ENCODE measurements around the gene ZNF536. TPM values are rescaled to one million over a fixed set of nuclear protein-coding genes. Genes with fewer than 3 reads are reported as not detected.

Gene ZNF536
- total and polyA plus RNA-seq, 9 of the 15 experiments (the other 6 are each of a cell fraction or from before 2014, with no cell fraction given): not detected

- DNase-seq (ENCODE audit: extremely low read depth in 1 of 4, low spot score in 3 of 4) (no peak), FAIRE-seq (no peak), ATAC-seq (no peak)
- ChIA-PET POLR2A (interaction anchor here (0.5 kb wide), 1 partner anchor 26 kb away, joined by 4 read pairs; no protein-coding TSS in a partner anchor), CTCF (ENCODE audit: low intra/inter-chr PET ratio) (no interaction called here)
- Histone ChIP-seq H3K9me1 (ENCODE audit: control insufficient read depth, insufficient read depth, low read length) (no peaks in the 10 kb centered on the region), H3K9me3 (replicated peaks; ENCODE audit: control insufficient read depth, insufficient read depth, low read depth, low read length) (no peaks in the 10 kb centered on the region), H3K4me1 (replicated peaks in 1 of 2; ENCODE audit: control insufficient read depth in 2 of 2, insufficient read depth in 2 of 2, low read length in 2 of 2) (no peaks in the 10 kb centered on the region), H3K79me2 (ENCODE audit: control insufficient read depth, insufficient read depth, low read length) (no peaks in the 10 kb centered on the region), H3K9ac (ENCODE audit: insufficient read depth in 1 of 2, low read depth in 2 of 2, low read length in 2 of 2) (no peak overlapping the region), H3K36me3 (ENCODE audit: control insufficient read depth, insufficient read depth, low read length) (no peaks in the 10 kb centered on the region), H2AFZ (ENCODE audit: low read depth, low read length) (no peak overlapping the region), H3K27ac (ENCODE audit: extremely low read depth, low read depth, low read length) (no peak overlapping the region), H3K4me2 (ENCODE audit: insufficient read depth, low read length) (no peak overlapping the region), H3K27me3 (ENCODE audit: control insufficient read depth in 2 of 2, insufficient read depth in 2 of 2, low read length in 2 of 2) (peaks cover 0 to 16% of the 10 kb centered on the region in 2 experiments; a peak in 4 of 5 replicates), H3K4me3 (no peak overlapping the region), H4K20me1 (replicated peaks; ENCODE audit: control insufficient read depth, insufficient read depth, low read length) (no peaks in the 10 kb centered on the region)
- TF ChIP-seq SIN3B (IDR thresholded peaks at IDR 0.05; ENCODE audit: low read depth) (no peak), UBTF (IDR thresholded peaks at IDR 0.05; ENCODE audit: borderline replicate concordance in 1 of 2, low read depth in 2 of 2, low read length in 2 of 2) (no peak), ZNF41 (CRISPR knock-in tag; conservative IDR thresholded peaks at IDR 0.05) (no peak), MBD2 (IDR thresholded peaks at IDR 0.05; ENCODE audit: borderline replicate concordance, low read depth) (no peak), ZNF165 (CRISPR knock-in tag; IDR thresholded peaks at IDR 0.05; ENCODE audit: borderline replicate concordance) (no peak), BCLAF1 (IDR thresholded peaks at IDR 0.05; ENCODE audit: borderline replicate concordance in 1 of 2, control insufficient read depth in 1 of 2, low read depth in 2 of 2, low read length in 1 of 2) (no peak), PRDM10 (IDR thresholded peaks at IDR 0.05; ENCODE audit: partially characterized antibody) (no peak), SP2 (IDR thresholded peaks at IDR 0.05; ENCODE audit: extremely low read depth, low read depth, low read length, poor library complexity, severe bottlenecking) (no peak), SP1 (CRISPR knock-in tag; IDR thresholded peaks at IDR 0.05) (no peak), CHCHD3 (CRISPR knock-in tag; IDR thresholded peaks at IDR 0.05) (no peak), MEF2A (IDR thresholded peaks at IDR 0.05; ENCODE audit: control insufficient read depth, low read depth, low read length) (no peak)
- no TSS peak for BruUV-seq (replicated peaks)
- WGBS (ENCODE audit: insufficient coverage, low coverage, missing lambda C conversion rate): 4% methylated on average over 13 of the region's 13 CpGs
- intact Hi-C loops (cut with micrococcal nuclease) (no loop called here), in situ Hi-C loops (cut with MboI) (no loop called here)
Observed at GRCh38 chr19:30557927-30558557, 185.9 kb downstream of the ZNF536 start.
